CD4-positive, alpha-beta memory T cell (primary cell): ENCODE results near the gene KCNK4. TPM values are rescaled to one million over a fixed set of nuclear protein-coding genes. Genes with fewer than 3 reads are reported as not detected.
A peak's percentile ranks its signal among the peaks of the same experiment; 100 is the strongest.

Experiments
- CTCF ChIA-PET: fragments of 350-600 bp; sonication (Branson Sonifier 250); formaldehyde crosslinking; loops from one replicate; lab custom pipeline; 2021; ENCODE audit warnings: inconsistent platforms; ENCODE audit not compliant: partially characterized antibody; lab: Charles Lee
- POLR2A ChIA-PET: fragments of 350-600 bp; sonication (Branson Sonifier 250); formaldehyde crosslinking; loops from one replicate; lab custom pipeline; 2021; ENCODE audit not compliant: partially characterized antibody; lab: Charles Lee
- DNase-seq, 5 donors: peaks; one replicate each; pipeline versions ENCODE4 v3.0.0 to v3.0.0-alpha.2; 2020 to 2022; ENCODE audit warnings: mixed read lengths in 1 of 5
- H3K27ac ChIP-seq: one replicate; pipeline ENCODE4 v1.7.0; 2013; ENCODE audit warnings: low read depth, low read length
- H3K27me3 ChIP-seq: 2 replicates; pipeline ENCODE4 v1.7.0; 2013; ENCODE audit warnings: mild to moderate bottlenecking, low read length, moderate library complexity; ENCODE audit not compliant: insufficient read depth
- H3K36me3 ChIP-seq: 2 replicates; pipeline ENCODE4 v1.7.0; 2013; ENCODE audit warnings: mild to moderate bottlenecking, low read length, moderate library complexity; ENCODE audit not compliant: insufficient read depth
- H3K4me1 ChIP-seq: 2 replicates; pipeline ENCODE4 v1.7.0; 2013; ENCODE audit warnings: mild to moderate bottlenecking, low read length, moderate library complexity; ENCODE audit not compliant: insufficient read depth
- H3K4me3 ChIP-seq, 2 donors: one replicate each; pipeline ENCODE4 v1.7.0; 2013; ENCODE audit warnings: low read length in 2 of 2, mild to moderate bottlenecking in 1 of 2
- H3K9me3 ChIP-seq, 2 donors: one replicate each; pipeline ENCODE4 v1.7.0; 2013; ENCODE audit warnings: low read length in 2 of 2, control low read depth in 1 of 2; ENCODE audit not compliant: control insufficient read depth in 1 of 2
- H3K27ac Mint-ChIP-seq, 7 donors: one replicate each; pipeline ENCODE4 v1.8.0; 2020 to 2021; ENCODE audit warnings: mixed read lengths in 7 of 7, mild to moderate bottlenecking in 6 of 7, inconsistent platforms in 3 of 7, moderate library complexity in 3 of 7
- H3K27me3 Mint-ChIP-seq, 2 donors: one replicate each; pipeline ENCODE4 v1.8.0; 2020 to 2021; ENCODE audit warnings: mixed read lengths in 2 of 2
- H3K36me3 Mint-ChIP-seq, 2 donors: one replicate each; pipeline ENCODE4 v1.8.0; 2020 to 2021; ENCODE audit warnings: mixed read lengths in 2 of 2, inconsistent platforms in 1 of 2, mild to moderate bottlenecking in 1 of 2
- H3K4me1 Mint-ChIP-seq, 4 donors: one replicate each; pipeline ENCODE4 v1.8.0; 2020 to 2021; ENCODE audit warnings: mixed read lengths in 4 of 4, mild to moderate bottlenecking in 1 of 4
- H3K4me3 Mint-ChIP-seq, 8 donors: one replicate each; pipeline ENCODE4 v1.8.0; 2020 to 2021; ENCODE audit warnings: mixed read lengths in 8 of 8, mild to moderate bottlenecking in 7 of 8, moderate library complexity in 6 of 8, inconsistent platforms in 3 of 8
- H3K9me3 Mint-ChIP-seq, 8 donors: one replicate each; pipeline ENCODE4 v1.8.0; 2020 to 2021; ENCODE audit warnings: mixed read lengths in 8 of 8, mild to moderate bottlenecking in 5 of 8, inconsistent platforms in 3 of 8, moderate library complexity in 1 of 8
- intact Hi-C: fragments of 100-400 bp; cut with micrococcal nuclease; formaldehyde crosslinking; loops from one replicate; pipeline ENCODE4 v1.15.1; 2023
- polyA plus RNA-seq, 2 donors: library from polyadenylated mRNA; unstranded; fragments of 300-500 nt; fragmentation: Illumina TruSeq; gene quantifications; one replicate each; pipeline ENCODE4 v1.2.3, GENCODE V29; 2021
- total RNA-seq, 2 experiments: library from RNA; stranded (reverse); gene quantifications; one replicate each; pipeline ENCODE4 v1.2.3, GENCODE V29; 2021

The KCNK4 gene
- total and polyA plus RNA-seq, 4 experiments from 2014 or later = not detected

- Histone ChIP-seq H3K27ac (peak overlapping the region; percentile 93), H3K4me3 (no peak overlapping the region), H3K27me3 (no peaks in the 10 kb centered on the region), H3K4me1 (peaks cover 20% of the 10 kb centered on the region), H3K36me3 (no peaks in the 10 kb centered on the region), H3K9me3 (no peaks in the 10 kb centered on the region)
- H3K27ac Mint-ChIP-seq = peak overlapping the region in 5 of 7 donors; percentile 61 to 100 (median 86)
- ChIA-PET CTCF (interaction anchor here (0.8 to 6.5 kb wide), 6 partner anchors 14 to 61 kb away, joined by 3 to 92 read pairs (median 25); partner anchors contain the start of genes CATSPERZ, ESRRA, FERMT3 and FKBP2), POLR2A (interaction anchor here (0.6 to 6.9 kb wide), 7 partner anchors 13 to 82 kb away, joined by 3 to 289 read pairs (median 128); partner anchors contain the start of genes BAD, CATSPERZ, ESRRA and FERMT3)
- peaks cover 0 to 4% of the 10 kb centered on the region in 2 donors for H3K27me3 Mint-ChIP-seq
- intact Hi-C loops = no loop called here
- peaks cover 0 to 13% (median 0%) of the 10 kb centered on the region in 8 donors for H3K9me3 Mint-ChIP-seq
- H3K4me3 Mint-ChIP-seq = peak overlapping the region in 2 of 8 donors; percentile 44 to 59
- no peak for DNase-seq
- H3K4me1 Mint-ChIP-seq = peaks cover 9 to 36% (median 19%) of the 10 kb centered on the region in 4 donors
- H3K36me3 Mint-ChIP-seq = peaks cover 0 to 22% of the 10 kb centered on the region in 2 donors
Measured at GRCh38 chr11:64267207-64267945, 23.7 kb upstream of the KCNK4 start.

- Histone ChIP-seq H3K36me3 (no peaks in the 10 kb centered on the region), H3K27ac (peak overlapping the region; percentile 93), H3K4me3 (peak overlapping the region; percentile 93 to 98), H3K4me1 (peaks cover 20% of the 10 kb centered on the region), H3K27me3 (no peaks in the 10 kb centered on the region), H3K9me3 (no peaks in the 10 kb centered on the region)
- ChIA-PET POLR2A (interaction anchor here (0.7 to 6.9 kb wide), 19 partner anchors 10 to 598 kb away, joined by 3 to 289 read pairs (median 6); partner anchors contain the start of genes BAD, CATSPERZ, CCDC88B and COX8A), CTCF (interaction anchor here (0.8 to 6.5 kb wide), 9 partner anchors 13 to 62 kb away, joined by 3 to 92 read pairs (median 7); partner anchors contain the start of genes BAD, CATSPERZ, ESRRA and FERMT3)
- no peak for DNase-seq
- H3K27ac Mint-ChIP-seq = peak overlapping the region; percentile 95 to 100 (median 98)
- H3K4me1 Mint-ChIP-seq = peaks cover 9 to 36% (median 19%) of the 10 kb centered on the region in 4 donors
- H3K27me3 Mint-ChIP-seq = peaks cover 0 to 4% of the 10 kb centered on the region in 2 donors
- peaks cover 0 to 20% of the 10 kb centered on the region in 2 donors for H3K36me3 Mint-ChIP-seq
- H3K4me3 Mint-ChIP-seq = peak overlapping the region; percentile 92 to 100 (median 96)
- H3K9me3 Mint-ChIP-seq = peaks cover 0 to 13% (median 0%) of the 10 kb centered on the region in 8 donors
- intact Hi-C loops = no loop called here
Measured at GRCh38 chr11:64268025-64268892, 22.8 kb upstream of the KCNK4 start.

GRCh38 chr11:64268893-64269539 is 22.1 kb upstream of the KCNK4 start:
- H3K27me3 ChIP-seq = no peaks in the 10 kb centered on the region
- peak overlapping the region; percentile 95 to 100 (median 98) for H3K27ac Mint-ChIP-seq
- ChIA-PET CTCF (interaction anchor here (1.0 to 6.5 kb wide), 7 partner anchors 14 to 63 kb away, joined by 3 to 92 read pairs (median 7); partner anchors contain the start of genes BAD, CATSPERZ, ESRRA and FERMT3), POLR2A (interaction anchor here (0.7 to 6.9 kb wide), 24 partner anchors 8 to 1428 kb away, joined by 3 to 289 read pairs (median 6); partner anchors contain the start of genes BAD, CATSPERZ, CCDC88B and COX8A)
- peak overlapping the region; percentile 93 for H3K27ac ChIP-seq
- no peaks in the 10 kb centered on the region for H3K9me3 ChIP-seq
- H3K36me3 ChIP-seq = no peaks in the 10 kb centered on the region
- peaks cover 0 to 20% of the 10 kb centered on the region in 2 donors for H3K36me3 Mint-ChIP-seq
- peaks cover 9 to 36% (median 19%) of the 10 kb centered on the region in 4 donors for H3K4me1 Mint-ChIP-seq
- peak overlapping the region; percentile 92 to 100 (median 96) for H3K4me3 Mint-ChIP-seq
- peaks cover 0 to 4% of the 10 kb centered on the region in 2 donors for H3K27me3 Mint-ChIP-seq
- peak overlapping the region; percentile 93 to 98 for H3K4me3 ChIP-seq
- H3K9me3 Mint-ChIP-seq = peaks cover 0 to 13% (median 0%) of the 10 kb centered on the region in 8 donors
- peak in 1 of 5 donors; percentile 37 for DNase-seq
- peaks cover 20% of the 10 kb centered on the region for H3K4me1 ChIP-seq
- intact Hi-C loops = loop anchor here (1.0 kb wide), 3 partner anchors 18 to 65 kb away; partner anchors contain the start of gene PLCB3

GRCh38 chr11:64269540-64270220 is 21.4 kb upstream of the KCNK4 start:
- peak; percentile 98 for DNase-seq
- Histone ChIP-seq H3K4me1 (peaks cover 20% of the 10 kb centered on the region), H3K27ac (peak overlapping the region; percentile 93), H3K27me3 (no peaks in the 10 kb centered on the region), H3K4me3 (peak overlapping the region; percentile 93 to 98), H3K9me3 (no peaks in the 10 kb centered on the region), H3K36me3 (no peaks in the 10 kb centered on the region)
- POLR2A ChIA-PET = interaction anchor here (0.6 to 6.9 kb wide), 35 partner anchors 8 to 1679 kb away, joined by 3 to 289 read pairs (median 5); partner anchors contain the start of genes BAD, CATSPERZ, CCDC88B and COX8A
- H3K27me3 Mint-ChIP-seq = peaks cover 0 to 4% of the 10 kb centered on the region in 2 donors
- peaks cover 0 to 13% (median 0%) of the 10 kb centered on the region in 8 donors for H3K9me3 Mint-ChIP-seq
- CTCF ChIA-PET = interaction anchor here (0.7 to 6.5 kb wide), 8 partner anchors 12 to 64 kb away, joined by 3 to 92 read pairs (median 5); partner anchors contain the start of genes BAD, CATSPERZ, ESRRA and FERMT3
- peaks cover 9 to 36% (median 19%) of the 10 kb centered on the region in 4 donors for H3K4me1 Mint-ChIP-seq
- H3K27ac Mint-ChIP-seq = peak overlapping the region; percentile 98 to 100 (median 99)
- H3K36me3 Mint-ChIP-seq = peaks cover 0 to 20% of the 10 kb centered on the region in 2 donors
- peak overlapping the region; percentile 93 to 100 (median 96) for H3K4me3 Mint-ChIP-seq
- intact Hi-C loops = loop anchor here (1.0 kb wide), 9 partner anchors 16 to 84 kb away; partner anchors contain the start of genes DNAJC4, ESRRA, FKBP2 and GPR137

GRCh38 chr11:64275031-64275800 is 15.9 kb upstream of the KCNK4 start:
- H3K4me3 Mint-ChIP-seq = no peak overlapping the region
- H3K27me3 ChIP-seq = no peaks in the 10 kb centered on the region
- no peaks in the 10 kb centered on the region for H3K9me3 ChIP-seq
- no peak overlapping the region for H3K4me3 ChIP-seq
- H3K4me1 Mint-ChIP-seq = peaks cover 5 to 14% (median 6%) of the 10 kb centered on the region in 4 donors
- peak overlapping the region in 1 of 7 donors; percentile 15 for H3K27ac Mint-ChIP-seq
- H3K9me3 Mint-ChIP-seq = peaks cover 0 to 12% (median 0%) of the 10 kb centered on the region in 8 donors
- peaks cover 6% of the 10 kb centered on the region for H3K4me1 ChIP-seq
- peaks cover 0 to 22% of the 10 kb centered on the region in 2 donors for H3K36me3 Mint-ChIP-seq
- ChIA-PET POLR2A (interaction anchor here (2.5 kb wide), 1 partner anchor 68 kb away, joined by 9 read pairs; the partner anchor contains the start of gene FERMT3), CTCF (no interaction called here)
- no peak overlapping the region for H3K27ac ChIP-seq
- peaks cover 0 to 1% of the 10 kb centered on the region in 2 donors for H3K27me3 Mint-ChIP-seq
- peaks cover 9% of the 10 kb centered on the region for H3K36me3 ChIP-seq
- no peak for DNase-seq
- intact Hi-C loops = no loop called here
